HG02852 (cell line): ENCODE data around the gene MTRF1L.
A peak's percentile ranks its signal among the peaks of the same experiment; 100 is the strongest.
"Not testable (repeated sequence)": the region's sequence is repeated elsewhere in the genome, so short reads cannot be mapped to it uniquely, and the experiment has no call there.

Experiments
- ATAC-seq: cut with Tn5 transposase; IDR thresholded peaks from one replicate; pipeline ENCODE4 v1.9.1; 2021; ENCODE audit warnings: mild to moderate bottlenecking, moderate library complexity; ENCODE audit not compliant: unreplicated experiment

Gene MTRF1L

GRCh38 chr6:153012856-153013255 is 10.3 kb upstream of the MTRF1L start:
- ATAC-seq: no peak

DNA sequence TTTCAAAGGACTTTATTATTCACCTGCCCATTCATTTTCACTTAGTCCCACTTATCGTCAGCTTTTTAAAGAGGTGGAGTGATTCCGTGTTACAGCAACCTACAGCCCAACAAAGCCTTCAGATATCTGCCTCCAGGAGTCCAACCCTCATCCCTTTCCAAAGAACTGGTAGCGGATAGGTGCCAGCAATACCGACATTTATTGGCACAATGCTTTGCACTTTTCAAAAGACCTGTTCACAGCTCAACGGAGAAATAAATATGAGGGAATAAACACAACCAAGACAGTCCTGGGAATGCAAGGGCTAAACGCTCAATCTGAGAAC is 819 bp upstream of the MTRF1L start:
- no peak for ATAC-seq

GRCh38 chr6:153001767-153002612 is 519 bp downstream of the MTRF1L start:
- ATAC-seq: peak; percentile 27

DNA sequence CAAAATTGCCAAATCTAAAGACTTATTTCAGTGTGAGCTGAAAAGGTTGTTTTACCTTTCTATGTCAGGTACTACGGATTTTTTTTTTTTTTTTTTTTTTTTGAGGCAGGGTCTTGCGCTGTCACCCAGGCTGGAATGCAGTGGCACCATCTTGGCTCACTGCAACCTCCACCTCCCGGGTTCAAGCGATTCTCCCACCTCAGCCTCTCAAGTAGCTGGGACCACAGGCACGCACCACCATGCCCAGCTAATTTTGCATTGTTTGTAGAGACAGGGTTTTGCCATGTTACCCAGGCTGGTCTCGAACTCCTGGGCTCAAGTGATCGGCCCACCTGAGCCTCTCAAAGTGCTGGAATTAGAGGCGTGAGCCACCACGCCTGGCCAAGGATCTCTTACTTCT is 1.7 kb downstream of the MTRF1L start:
- ATAC-seq: not testable (repeated sequence)

DNA sequence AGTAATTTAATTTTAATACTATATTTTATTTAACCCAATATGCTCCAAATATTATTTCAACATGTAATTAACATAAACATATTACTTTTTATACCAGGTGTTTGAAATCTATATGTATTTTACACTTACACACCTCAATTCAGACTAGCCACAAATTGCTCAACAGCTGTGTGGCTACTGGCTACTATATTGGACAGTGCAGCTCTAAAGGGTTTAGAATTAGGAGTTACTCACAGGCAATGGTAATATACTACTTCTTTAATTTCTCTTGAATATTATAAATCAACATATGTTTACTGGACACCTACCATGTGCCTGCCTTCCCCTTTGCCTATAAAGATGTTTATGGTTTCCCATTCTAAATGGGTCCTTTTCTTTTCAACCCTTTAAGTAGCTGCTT is 2.3 kb downstream of the MTRF1L start:
- ATAC-seq: no peak

DNA sequence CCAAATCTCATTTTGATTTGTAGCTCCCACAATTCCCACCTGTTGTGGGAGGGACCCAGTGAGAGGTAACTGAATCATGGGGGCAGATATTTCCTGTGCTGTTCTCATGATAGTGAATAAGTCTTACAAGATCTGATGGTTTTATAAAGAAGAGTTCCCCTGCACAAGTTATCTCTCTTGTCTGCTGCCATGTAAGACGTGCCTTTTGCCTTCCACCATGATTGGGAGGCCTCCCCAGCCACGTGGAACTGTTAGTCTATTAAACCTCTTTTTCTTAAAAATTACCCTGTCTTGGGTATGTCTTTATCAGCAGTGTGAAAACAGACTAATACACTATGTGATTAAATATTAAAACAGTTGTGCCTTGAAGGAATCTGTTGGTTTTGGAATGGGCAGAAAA is 3.0 kb downstream of the MTRF1L start:
- not testable (repeated sequence) for ATAC-seq

DNA sequence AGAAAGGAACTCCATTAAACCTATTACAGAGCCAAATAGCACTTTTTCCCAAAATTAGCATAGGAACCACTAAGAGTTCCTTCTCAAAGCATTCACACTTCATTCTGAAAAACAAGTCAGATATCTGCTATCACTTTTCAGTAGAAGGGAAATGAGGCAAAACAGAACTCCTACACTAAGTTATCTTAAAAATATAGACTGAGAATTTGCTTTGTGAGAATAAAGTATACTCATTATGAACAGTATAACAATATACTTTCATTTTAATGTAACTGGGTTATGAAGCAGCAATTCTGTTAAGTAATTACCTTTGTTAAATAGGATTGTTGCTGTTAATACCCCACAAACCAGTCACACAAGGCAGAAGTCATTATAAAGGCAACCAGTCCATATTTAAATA is 8.7 kb downstream of the MTRF1L start:
- ATAC-seq: no peak

DNA sequence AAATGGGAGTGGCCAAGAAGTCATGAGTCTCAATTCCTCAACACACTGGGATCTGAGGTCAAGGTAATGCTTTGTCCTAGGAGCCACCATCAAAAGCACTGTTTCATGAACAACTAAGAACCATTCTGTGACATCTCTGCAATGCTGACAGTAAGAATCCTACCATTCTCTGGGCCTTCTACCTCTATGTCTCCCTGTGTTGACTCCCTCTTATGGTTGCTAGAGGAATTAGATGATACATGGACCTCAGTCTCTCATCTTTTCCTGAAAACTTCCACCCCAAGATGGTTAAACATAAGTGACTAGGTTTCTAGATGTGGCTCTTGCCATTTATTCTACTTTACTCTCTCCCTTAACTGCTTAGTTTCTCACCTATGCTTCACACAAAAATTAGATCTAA is 9.1 kb downstream of the MTRF1L start:
- ATAC-seq: no peak

DNA sequence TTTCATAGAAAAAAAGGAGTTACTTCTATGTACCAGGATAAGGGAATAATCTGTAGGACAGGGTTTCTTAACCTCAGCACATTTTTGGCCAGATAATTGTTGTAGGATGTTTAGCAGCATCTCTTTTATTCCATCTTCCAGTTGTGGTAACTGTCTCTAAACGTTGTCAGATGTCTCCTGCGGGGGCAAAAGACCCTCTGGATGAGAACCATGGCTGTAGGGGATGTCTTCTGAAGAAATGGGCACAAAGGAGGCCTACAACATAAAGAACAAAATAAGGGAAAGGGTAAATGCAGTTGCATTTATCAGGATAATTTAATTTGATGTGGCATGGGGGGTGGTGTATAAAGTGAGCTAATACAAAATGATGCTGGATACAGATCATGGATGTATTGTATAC is 15.5 kb downstream of the MTRF1L start:
- no peak for ATAC-seq

GRCh38 chr6:152985300-152985699 is 17.2 kb downstream of the MTRF1L start:
- not testable (repeated sequence) for ATAC-seq

DNA sequence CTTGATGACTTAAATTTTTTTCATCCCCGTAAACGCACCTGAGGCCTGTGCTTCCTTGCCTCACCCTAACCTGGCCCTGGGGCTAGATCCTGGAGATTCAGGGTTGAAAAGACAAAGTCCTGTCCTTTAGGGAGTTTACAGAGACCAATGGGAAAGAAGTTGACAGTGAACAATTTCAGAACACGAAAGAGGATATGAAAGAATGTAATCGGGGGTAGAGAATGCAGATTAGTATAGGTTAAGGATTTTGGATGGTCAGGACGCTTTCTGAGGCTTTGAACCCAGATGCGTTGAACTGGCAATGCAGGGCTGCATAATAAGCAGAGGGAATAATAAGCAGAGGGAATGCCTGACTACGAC is 18.0 kb downstream of the MTRF1L start:
- peak; percentile 29 for ATAC-seq

DNA sequence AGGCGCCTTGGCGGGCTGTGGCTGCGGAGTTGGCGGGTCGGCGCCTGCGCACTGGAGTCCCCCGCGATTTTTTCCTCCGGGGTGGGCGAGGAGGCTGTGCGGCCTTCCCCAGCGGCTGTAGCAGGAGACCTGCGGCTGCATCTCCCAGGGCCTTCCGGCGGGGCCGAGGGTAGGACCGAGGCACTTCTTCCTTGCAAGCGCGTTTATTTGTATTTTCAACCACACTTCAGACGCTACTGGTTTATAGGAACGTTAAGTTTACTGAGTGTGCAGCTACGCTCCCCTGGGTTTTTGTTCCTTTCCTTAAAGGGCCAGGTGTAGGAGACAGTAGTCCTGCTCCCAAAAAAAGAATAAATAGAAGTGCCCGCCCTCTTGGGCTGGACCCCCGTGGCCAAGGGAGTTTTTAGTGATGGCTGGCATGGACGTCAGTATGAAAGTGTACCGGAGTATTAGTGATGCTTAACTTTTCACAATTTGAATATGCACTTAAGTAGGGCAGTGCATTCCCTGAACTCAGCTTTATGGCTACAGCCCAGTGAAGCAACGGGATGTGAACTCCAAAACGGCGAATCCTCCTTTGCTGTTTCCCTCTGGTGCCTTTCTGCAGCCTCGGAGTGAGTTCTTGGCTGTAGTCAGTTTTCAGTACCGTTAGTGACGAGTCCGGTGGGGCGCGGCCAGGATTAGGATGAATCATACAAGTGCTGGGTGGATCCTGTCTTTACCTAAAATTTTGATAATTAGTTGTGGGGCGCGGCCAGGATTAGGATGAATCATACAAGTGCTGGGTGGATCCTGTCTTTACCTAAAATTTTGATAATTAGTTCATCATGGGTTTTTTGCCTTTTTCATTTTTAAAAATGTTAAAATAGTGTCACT is 18.6 kb downstream of the MTRF1L start:
- ATAC-seq: peak; percentile 20

DNA sequence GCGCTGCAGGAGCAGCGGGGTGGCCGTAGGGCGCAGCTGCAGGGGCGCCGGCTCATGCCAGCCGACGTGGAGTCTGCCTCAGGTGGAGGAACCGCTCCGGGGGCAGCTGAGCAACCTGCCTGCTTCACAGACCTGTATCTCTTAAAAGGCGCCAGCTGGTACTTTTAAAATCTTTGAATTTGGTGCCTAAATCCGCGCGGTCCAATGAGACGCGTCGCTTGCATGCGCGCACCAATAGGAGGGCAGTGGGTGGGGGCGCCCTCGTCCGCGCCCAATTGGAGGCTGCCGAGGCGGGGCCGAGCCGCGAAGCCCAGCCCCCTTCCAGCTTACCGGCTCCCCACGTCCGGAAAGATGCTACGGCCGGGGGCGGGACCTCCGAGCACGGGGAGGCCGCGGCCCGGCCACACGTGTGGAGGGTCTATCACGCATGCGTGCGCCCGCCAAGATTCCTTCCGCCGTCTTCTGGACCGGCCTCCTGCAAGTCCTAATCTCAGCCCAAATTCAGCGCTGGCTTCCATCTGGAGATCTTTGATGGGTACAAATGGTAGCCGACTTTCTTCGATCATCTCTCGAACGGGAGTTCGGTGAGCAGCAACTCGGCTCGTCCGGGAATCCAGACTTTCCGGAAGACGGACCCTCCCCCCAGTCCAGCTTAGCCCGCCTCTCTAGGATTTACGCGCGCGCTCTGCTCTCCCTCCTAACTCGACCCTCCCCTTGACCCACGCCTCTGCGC is 19.4 kb downstream of the MTRF1L start, which contains the start of gene FBXO5:
TSS of gene FBXO5 (minus strand) at position 138 of the 733 bp plus-strand sequence. CDS start at position 56, 82 bp downstream.
- peak; percentile 83 for ATAC-seq

- ATAC-seq: peak; percentile 1
Measured at GRCh38 chr6:152981989-152982903, 20.3 kb downstream of the MTRF1L start.

DNA sequence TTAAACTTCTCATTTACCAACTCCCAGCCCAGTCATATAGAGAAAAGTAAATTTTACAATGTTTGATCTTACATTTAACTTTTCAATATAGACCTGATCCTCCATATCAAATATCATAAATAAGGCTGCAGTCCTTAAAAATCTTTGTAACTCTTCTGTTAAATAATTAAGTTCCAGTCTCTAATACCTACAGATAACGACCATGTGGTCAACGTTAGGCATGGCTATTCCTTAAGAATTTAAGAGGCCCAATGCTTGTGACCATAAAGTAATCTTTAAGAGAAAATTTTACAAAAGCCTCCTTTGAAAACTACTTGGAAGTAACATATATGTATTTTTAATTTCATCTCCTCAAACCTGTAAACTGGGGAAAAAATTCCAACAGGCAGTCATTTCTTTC is 21.3 kb downstream of the MTRF1L start:
- no peak for ATAC-seq

DNA sequence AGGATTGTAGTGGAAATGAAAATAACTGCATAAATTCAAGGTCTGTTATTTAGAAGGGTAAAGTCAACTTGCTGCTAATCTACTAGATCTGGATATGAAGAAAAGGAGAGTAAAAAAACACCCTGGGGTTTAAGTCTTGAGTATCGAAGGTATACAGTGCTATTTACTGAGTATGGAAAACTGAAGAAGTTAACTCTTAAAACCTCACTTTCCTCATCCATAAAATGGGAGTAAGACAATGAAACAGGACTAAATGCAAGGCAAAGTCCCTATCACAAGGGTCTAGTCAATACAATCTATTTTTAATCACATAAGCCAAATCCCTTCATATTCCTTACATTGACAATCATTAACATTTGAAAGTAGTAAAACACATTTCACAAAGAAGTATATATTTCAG is 21.9 kb downstream of the MTRF1L start:
- no peak for ATAC-seq

DNA sequence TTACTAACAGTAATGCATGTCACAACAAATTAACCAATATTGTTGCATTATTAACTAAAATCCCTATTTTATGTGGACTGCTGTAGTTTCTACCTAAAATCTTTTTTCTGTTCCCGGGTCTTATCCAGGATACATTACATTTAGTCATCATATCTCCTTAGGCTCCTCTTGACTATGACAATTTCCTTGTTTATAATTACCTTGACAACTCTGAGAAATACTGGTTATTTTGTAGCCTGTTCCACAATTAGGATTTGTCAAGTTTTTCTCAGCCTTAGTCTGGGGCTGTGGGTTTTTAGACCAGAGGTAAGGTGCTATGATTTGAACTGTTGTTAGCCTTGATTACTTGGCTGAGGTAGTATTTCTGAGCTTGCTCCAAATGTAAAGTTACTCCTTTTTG is 23.4 kb downstream of the MTRF1L start:
- no peak for ATAC-seq

GRCh38 chr6:152978058-152978457 is 24.5 kb downstream of the MTRF1L start:
- ATAC-seq: no peak

GRCh38 chr6:152977556-152977955 is 25.0 kb downstream of the MTRF1L start:
- ATAC-seq: no peak

- no peak for ATAC-seq
Measured at GRCh38 chr6:152976749-152977148, 25.8 kb downstream of the MTRF1L start.
